ENCODE measurements around the gene CNTNAP2. TPM values are rescaled to one million over a fixed set of nuclear protein-coding genes. Genes with fewer than 3 reads are reported as not detected.
"Not testable (repeated sequence)": the region's sequence is repeated elsewhere in the genome, so short reads cannot be mapped to it uniquely, and the experiment has no call there.

Gene CNTNAP2
- total RNA-seq, 1 donor from 2014 or later = 9.2 TPM

GRCh38 chr7:146223851-146224250, 107.2 kb downstream of the CNTNAP2 start:
- DNase-seq (ENCODE audit: low read depth) = no peak
- TF ChIP-seq, protein P1, sequence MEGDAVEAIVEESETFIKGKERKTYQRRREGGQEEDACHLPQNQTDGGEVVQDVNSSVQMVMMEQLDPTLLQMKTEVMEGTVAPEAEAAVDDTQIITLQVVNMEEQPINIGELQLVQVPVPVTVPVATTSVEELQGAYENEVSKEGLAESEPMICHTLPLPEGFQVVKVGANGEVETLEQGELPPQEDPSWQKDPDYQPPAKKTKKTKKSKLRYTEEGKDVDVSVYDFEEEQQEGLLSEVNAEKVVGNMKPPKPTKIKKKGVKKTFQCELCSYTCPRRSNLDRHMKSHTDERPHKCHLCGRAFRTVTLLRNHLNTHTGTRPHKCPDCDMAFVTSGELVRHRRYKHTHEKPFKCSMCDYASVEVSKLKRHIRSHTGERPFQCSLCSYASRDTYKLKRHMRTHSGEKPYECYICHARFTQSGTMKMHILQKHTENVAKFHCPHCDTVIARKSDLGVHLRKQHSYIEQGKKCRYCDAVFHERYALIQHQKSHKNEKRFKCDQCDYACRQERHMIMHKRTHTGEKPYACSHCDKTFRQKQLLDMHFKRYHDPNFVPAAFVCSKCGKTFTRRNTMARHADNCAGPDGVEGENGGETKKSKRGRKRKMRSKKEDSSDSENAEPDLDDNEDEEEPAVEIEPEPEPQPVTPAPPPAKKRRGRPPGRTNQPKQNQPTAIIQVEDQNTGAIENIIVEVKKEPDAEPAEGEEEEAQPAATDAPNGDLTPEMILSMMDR (conservative IDR thresholded peaks at IDR 0.05; ENCODE audit: low read depth, low read length) = no peak
- H3K4me3 ChIP-seq (ENCODE audit: low read depth, low read length) = no peak overlapping the region

- no peak overlapping the region for H3K4me3 ChIP-seq (ENCODE audit: low read depth, low read length)
- no peak for DNase-seq (ENCODE audit: low read depth)
- TF ChIP-seq, protein P1 (conservative IDR thresholded peaks at IDR 0.05; ENCODE audit: low read depth, low read length) = no peak
These were observed 116.0 kb downstream of the CNTNAP2 start for GRCh38 chr7:146232604-146233003.

DNA sequence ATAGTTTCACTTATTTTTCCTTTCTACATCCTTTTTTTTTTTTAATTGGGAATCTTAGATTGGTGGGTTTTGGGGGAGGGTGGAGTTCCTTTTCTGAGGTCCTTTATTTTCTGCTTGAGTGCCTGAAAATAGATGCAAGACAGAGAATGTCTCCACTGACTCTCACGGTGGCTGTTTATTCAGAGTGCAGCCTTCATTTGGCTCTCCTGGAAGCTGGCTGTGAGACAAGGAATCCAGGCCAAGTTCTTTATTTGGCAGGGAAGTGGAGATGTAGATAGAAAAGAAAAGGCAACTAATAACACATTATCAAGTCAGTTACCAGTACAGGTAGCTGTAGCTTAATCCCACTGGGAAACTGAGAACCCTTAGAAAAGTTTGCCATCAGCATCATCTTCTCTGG, 118.6 kb downstream of the CNTNAP2 start:
- no peak for DNase-seq (ENCODE audit: low read depth)
- no peak overlapping the region for H3K4me3 ChIP-seq (ENCODE audit: low read depth, low read length)
- TF ChIP-seq, protein P1 (conservative IDR thresholded peaks at IDR 0.05; ENCODE audit: low read depth, low read length) = no peak

DNA sequence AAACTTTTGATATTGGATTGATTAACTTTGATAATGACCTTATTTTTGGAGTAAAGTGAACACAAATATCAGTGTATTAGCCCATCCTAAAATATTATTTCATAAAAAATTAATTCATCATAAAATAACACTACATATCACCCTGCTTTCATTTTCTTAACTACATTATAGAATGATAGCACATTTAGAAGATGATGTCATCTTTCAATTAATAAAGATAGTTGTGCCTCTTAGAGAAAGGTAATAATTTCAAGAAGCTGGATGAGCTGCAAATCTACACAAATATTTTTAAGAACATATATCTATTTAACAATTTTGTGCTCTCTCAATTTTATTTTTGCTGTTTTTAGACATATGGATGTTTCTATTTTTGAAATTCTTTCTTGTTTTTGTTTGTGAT, 126.1 kb downstream of the CNTNAP2 start:
- TF ChIP-seq, protein P1 (conservative IDR thresholded peaks at IDR 0.05; ENCODE audit: low read depth, low read length) = no peak
- no peak for DNase-seq (ENCODE audit: low read depth)
- no peak overlapping the region for H3K4me3 ChIP-seq (ENCODE audit: low read depth, low read length)

DNA sequence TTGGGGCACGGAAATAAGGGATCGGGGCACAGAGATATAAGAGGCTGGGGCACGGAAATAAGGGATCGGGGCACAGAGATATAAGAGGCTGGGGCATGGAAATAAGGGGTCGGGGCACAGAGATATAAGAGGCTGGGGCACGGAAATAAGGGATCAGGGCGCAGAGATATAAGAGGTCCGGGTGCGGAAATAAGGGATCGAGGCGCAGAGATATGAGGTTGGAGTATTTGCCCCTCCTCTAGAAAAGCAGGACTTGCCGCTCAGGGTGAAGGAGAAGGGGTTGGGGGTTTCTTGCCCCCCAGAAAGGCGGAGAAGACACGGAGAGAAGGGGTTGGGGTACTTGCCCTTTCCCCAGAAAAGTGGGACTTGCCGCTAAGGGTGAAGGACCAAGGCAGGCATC, 131.4 kb downstream of the CNTNAP2 start:
- not testable (repeated sequence) for H3K4me3 ChIP-seq (ENCODE audit: low read depth, low read length); DNase-seq (ENCODE audit: low read depth)

DNA sequence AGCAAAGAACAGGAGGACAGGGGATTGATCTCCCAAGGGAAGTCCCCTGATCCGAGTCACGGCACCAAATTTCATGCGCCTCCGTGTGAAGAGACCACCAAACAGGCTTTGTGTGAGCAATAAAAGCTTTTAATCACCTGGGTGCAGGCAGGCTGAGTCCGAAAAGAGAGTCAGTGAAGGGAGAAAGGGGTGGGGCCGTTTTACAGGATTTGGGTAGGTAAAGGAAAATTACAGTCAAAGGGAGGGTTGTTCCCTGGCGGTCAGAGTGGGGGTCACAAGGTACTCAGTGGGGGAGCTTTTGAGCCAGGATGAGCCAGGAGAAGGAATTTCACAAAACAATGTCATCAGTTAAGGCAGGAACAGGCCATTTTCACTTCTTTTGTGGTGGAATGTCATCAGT, 132.1 kb downstream of the CNTNAP2 start:
- not testable (repeated sequence) for H3K4me3 ChIP-seq (ENCODE audit: low read depth, low read length); DNase-seq (ENCODE audit: low read depth)

DNA sequence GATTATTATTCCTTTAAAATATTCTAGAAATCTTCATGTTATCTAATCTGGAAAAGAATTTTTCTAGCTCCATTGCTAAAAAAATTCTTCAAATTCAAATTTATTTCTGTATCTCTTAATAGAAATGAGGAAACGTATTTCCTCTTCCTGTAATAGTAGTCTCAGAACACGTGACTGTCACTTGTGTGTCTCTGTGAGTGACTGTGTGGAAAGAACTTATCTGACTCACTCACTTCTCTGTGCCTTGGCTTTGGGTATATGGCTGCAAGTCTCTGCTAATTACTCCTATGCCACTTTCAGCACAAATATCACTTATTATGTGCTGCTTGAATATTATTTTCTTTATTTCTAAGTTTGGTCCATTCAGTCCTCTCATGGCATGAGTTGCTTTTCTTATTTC, 132.7 kb downstream of the CNTNAP2 start:
- no peak overlapping the region for H3K4me3 ChIP-seq (ENCODE audit: low read depth, low read length)
- TF ChIP-seq, protein P1 (conservative IDR thresholded peaks at IDR 0.05; ENCODE audit: low read depth, low read length) = no peak
- no peak for DNase-seq (ENCODE audit: low read depth)

DNA sequence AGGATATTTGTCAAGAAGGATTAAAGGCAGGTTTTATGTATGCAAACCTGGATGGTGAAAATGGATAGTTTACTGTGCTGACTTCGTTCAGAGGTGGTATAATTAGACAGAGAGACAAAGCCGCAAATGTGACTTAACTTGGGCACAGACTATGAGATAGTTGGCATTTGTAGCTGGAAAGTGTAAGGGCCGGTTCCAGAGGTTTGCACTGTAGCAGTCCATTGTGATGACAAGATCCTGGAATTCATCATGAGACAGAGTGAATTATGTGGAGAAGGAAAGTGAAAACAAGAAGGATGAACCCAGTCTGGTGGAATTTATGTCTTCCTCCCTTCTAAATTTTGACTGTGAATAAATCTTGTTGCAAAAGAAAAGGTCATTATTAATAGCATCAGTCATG, 139.0 kb downstream of the CNTNAP2 start:
- H3K4me3 ChIP-seq (ENCODE audit: low read depth, low read length) = no peak overlapping the region
- TF ChIP-seq, protein P1 (conservative IDR thresholded peaks at IDR 0.05; ENCODE audit: low read depth, low read length) = no peak
- no peak for DNase-seq (ENCODE audit: low read depth)
